Measurements from ENCODE around the gene ASCC2.

ASCC2 gene

DNA sequence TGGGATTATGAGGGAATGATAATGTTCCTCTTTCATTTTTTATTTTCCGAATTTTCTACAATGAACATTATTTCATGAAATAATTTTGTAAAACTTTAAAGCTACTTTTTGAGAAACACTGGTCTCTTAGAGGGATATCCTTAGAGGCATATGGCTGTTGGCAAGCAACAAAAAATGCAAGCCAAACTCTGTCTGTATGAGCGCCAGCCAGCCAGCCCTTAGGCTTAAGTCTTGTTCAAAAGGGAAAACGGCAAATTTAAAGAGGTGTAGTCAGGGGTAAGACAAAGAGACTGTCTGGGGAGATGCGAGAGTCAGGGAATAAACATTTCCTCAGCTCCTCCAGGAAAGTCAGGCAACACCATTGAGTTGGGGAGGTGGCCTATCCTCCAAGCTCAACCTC lies 22.5 kb downstream of the ASCC2 start:
- TF ChIP-seq, protein P1, sequence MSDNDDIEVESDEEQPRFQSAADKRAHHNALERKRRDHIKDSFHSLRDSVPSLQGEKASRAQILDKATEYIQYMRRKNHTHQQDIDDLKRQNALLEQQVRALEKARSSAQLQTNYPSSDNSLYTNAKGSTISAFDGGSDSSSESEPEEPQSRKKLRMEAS (IDR thresholded peaks at IDR 0.05) = no peak
- TF ChIP-seq USF1 (IDR thresholded peaks at IDR 0.05) (no peak), YY1 (IDR thresholded peaks at IDR 0.05; ENCODE audit: low read depth) (no peak), CREB1 (IDR thresholded peaks at IDR 0.05; ENCODE audit: low read depth) (no peak), ZBTB7A (IDR thresholded peaks at IDR 0.05; ENCODE audit: low read depth) (no peak), RAD21 (IDR thresholded peaks at IDR 0.05; ENCODE audit: low read depth) (no peak), EGR1 (IDR thresholded peaks at IDR 0.05) (no peak), CEBPB (IDR thresholded peaks at IDR 0.05) (no peak), FOXM1 (IDR thresholded peaks at IDR 0.05; ENCODE audit: borderline replicate concordance, low read depth) (no peak), TAF1 (IDR thresholded peaks at IDR 0.05; ENCODE audit: low read depth) (no peak), NFIC (IDR thresholded peaks at IDR 0.05) (no peak), EP300 (IDR thresholded peaks at IDR 0.05; ENCODE audit: borderline replicate concordance) (no peak), TEAD4 (IDR thresholded peaks at IDR 0.05) (no peak)
- TF ChIP-seq, protein P2, sequence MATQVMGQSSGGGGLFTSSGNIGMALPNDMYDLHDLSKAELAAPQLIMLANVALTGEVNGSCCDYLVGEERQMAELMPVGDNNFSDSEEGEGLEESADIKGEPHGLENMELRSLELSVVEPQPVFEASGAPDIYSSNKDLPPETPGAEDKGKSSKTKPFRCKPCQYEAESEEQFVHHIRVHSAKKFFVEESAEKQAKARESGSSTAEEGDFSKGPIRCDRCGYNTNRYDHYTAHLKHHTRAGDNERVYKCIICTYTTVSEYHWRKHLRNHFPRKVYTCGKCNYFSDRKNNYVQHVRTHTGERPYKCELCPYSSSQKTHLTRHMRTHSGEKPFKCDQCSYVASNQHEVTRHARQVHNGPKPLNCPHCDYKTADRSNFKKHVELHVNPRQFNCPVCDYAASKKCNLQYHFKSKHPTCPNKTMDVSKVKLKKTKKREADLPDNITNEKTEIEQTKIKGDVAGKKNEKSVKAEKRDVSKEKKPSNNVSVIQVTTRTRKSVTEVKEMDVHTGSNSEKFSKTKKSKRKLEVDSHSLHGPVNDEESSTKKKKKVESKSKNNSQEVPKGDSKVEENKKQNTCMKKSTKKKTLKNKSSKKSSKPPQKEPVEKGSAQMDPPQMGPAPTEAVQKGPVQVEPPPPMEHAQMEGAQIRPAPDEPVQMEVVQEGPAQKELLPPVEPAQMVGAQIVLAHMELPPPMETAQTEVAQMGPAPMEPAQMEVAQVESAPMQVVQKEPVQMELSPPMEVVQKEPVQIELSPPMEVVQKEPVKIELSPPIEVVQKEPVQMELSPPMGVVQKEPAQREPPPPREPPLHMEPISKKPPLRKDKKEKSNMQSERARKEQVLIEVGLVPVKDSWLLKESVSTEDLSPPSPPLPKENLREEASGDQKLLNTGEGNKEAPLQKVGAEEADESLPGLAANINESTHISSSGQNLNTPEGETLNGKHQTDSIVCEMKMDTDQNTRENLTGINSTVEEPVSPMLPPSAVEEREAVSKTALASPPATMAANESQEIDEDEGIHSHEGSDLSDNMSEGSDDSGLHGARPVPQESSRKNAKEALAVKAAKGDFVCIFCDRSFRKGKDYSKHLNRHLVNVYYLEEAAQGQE (IDR thresholded peaks at IDR 0.05; ENCODE audit: low read depth) = no peak

GRCh38 chr22:29814003-29814402 lies 24.1 kb downstream of the ASCC2 start:
- no peak for TF ChIP-seq ZBTB7A (IDR thresholded peaks at IDR 0.05; ENCODE audit: low read depth)
- no peak for TF ChIP-seq FOXM1 (IDR thresholded peaks at IDR 0.05; ENCODE audit: borderline replicate concordance, low read depth)
- TF ChIP-seq EGR1 (IDR thresholded peaks at IDR 0.05) = no peak
- no peak for TF ChIP-seq TCF12 (IDR thresholded peaks at IDR 0.05; ENCODE audit: low read depth)
- TF ChIP-seq CEBPB (IDR thresholded peaks at IDR 0.05) = no peak

GRCh38 chr22:29813563-29813962 lies 24.5 kb downstream of the ASCC2 start:
- TF ChIP-seq TEAD4 (IDR thresholded peaks at IDR 0.05) (no peak), RAD21 (IDR thresholded peaks at IDR 0.05; ENCODE audit: low read depth) (no peak), CEBPB (IDR thresholded peaks at IDR 0.05) (no peak), EP300 (IDR thresholded peaks at IDR 0.05; ENCODE audit: borderline replicate concordance) (no peak), EGR1 (IDR thresholded peaks at IDR 0.05) (no peak), ZBTB7A (IDR thresholded peaks at IDR 0.05; ENCODE audit: low read depth) (no peak), USF1 (IDR thresholded peaks at IDR 0.05) (no peak), YY1 (IDR thresholded peaks at IDR 0.05; ENCODE audit: low read depth) (no peak), FOXM1 (IDR thresholded peaks at IDR 0.05; ENCODE audit: borderline replicate concordance, low read depth) (no peak), TCF12 (IDR thresholded peaks at IDR 0.05; ENCODE audit: low read depth) (no peak), TAF1 (IDR thresholded peaks at IDR 0.05; ENCODE audit: low read depth) (no peak), CREB1 (IDR thresholded peaks at IDR 0.05; ENCODE audit: low read depth) (no peak), NFIC (IDR thresholded peaks at IDR 0.05) (no peak)
- TF ChIP-seq, protein P2 (IDR thresholded peaks at IDR 0.05; ENCODE audit: low read depth) = no peak
- TF ChIP-seq, protein P1 (IDR thresholded peaks at IDR 0.05) = no peak

DNA sequence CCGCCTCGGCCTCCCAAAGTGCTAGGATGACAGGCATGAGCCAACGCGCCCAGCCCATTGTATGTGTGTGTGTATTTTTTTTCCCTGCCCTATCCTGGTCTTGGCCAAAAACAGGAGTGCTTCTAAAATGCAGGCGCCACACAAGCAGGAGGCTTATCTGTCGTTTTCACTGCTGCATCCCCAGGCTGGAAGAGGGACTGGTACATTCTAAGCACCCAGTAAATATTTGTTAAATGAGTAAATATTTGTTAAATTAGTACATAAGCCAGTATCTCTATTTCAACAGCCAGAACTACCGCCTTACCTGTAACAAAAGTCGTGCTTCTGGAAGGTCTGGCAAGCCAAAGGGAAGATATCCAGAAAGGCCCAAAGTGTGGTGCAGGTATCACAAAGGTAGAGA lies 24.9 kb downstream of the ASCC2 start:
- TF ChIP-seq TEAD4 (IDR thresholded peaks at IDR 0.05) (no peak), EP300 (IDR thresholded peaks at IDR 0.05; ENCODE audit: borderline replicate concordance) (no peak), FOXM1 (IDR thresholded peaks at IDR 0.05; ENCODE audit: borderline replicate concordance, low read depth) (no peak), TAF1 (IDR thresholded peaks at IDR 0.05; ENCODE audit: low read depth) (no peak), NFIC (IDR thresholded peaks at IDR 0.05) (no peak), EGR1 (IDR thresholded peaks at IDR 0.05) (no peak), YY1 (IDR thresholded peaks at IDR 0.05; ENCODE audit: low read depth) (no peak)
- TF ChIP-seq, protein P2 (IDR thresholded peaks at IDR 0.05; ENCODE audit: low read depth) = no peak

DNA sequence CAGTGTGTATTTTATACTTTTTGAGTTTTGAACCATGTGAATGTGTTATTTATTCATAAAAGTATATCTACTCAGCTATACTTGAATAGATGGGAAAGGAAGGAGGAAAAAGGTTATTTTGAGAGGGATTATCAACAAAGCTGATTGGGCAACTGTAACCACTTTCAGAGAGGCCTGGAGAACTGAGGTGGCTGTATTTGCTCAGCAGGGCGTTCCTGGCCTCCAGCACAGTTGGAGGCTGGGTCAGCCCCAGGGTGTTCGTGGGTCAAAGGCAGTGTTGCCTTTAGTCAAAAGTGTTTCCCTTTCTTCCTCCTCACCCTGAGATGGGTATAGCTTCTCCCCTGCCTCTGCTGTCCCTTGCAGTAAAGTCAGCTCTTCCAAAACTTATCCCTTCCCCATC lies 26.7 kb downstream of the ASCC2 start:
- TF ChIP-seq TEAD4 (IDR thresholded peaks at IDR 0.05) (no peak), CREB1 (IDR thresholded peaks at IDR 0.05; ENCODE audit: low read depth) (no peak), TAF1 (IDR thresholded peaks at IDR 0.05; ENCODE audit: low read depth) (no peak), USF1 (IDR thresholded peaks at IDR 0.05) (no peak), EGR1 (IDR thresholded peaks at IDR 0.05) (no peak), ZBTB7A (IDR thresholded peaks at IDR 0.05; ENCODE audit: low read depth) (no peak), FOXM1 (IDR thresholded peaks at IDR 0.05; ENCODE audit: borderline replicate concordance, low read depth) (no peak), RAD21 (IDR thresholded peaks at IDR 0.05; ENCODE audit: low read depth) (no peak)
- TF ChIP-seq, protein P2 (IDR thresholded peaks at IDR 0.05; ENCODE audit: low read depth) = no peak
- TF ChIP-seq, protein P1 (IDR thresholded peaks at IDR 0.05) = no peak
